ENCODE results near the gene KCND3.

The KCND3 gene

GRCh38 chr1:111789666-111790316 lies 199.7 kb downstream of the KCND3 start:
- no peak overlapping the region for H3K27ac ChIP-seq
- TF ChIP-seq ZFX (IDR thresholded peaks at IDR 0.05) (no peak), CTCF (conservative IDR thresholded peaks at IDR 0.05) (peak; percentile 40)

GRCh38 chr1:111789142-111789541 lies 200.3 kb downstream of the KCND3 start:
- no peak overlapping the region for H3K27ac ChIP-seq
- TF ChIP-seq ZFX (IDR thresholded peaks at IDR 0.05): no peak
- no peak for TF ChIP-seq CTCF (conservative IDR thresholded peaks at IDR 0.05)

GRCh38 chr1:111786669-111787207 lies 202.7 kb downstream of the KCND3 start:
- H3K27ac ChIP-seq: no peak overlapping the region
- TF ChIP-seq CTCF (conservative IDR thresholded peaks at IDR 0.05) (no peak), ZFX (IDR thresholded peaks at IDR 0.05) (no peak)

- H3K27ac ChIP-seq: no peak overlapping the region
- TF ChIP-seq CTCF (conservative IDR thresholded peaks at IDR 0.05) (no peak; the same call in 1 of the 2 replicates), ZFX (IDR thresholded peaks at IDR 0.05) (no peak)
Measured at GRCh38 chr1:111784273-111784901, 205.1 kb downstream of the KCND3 start.

DNA sequence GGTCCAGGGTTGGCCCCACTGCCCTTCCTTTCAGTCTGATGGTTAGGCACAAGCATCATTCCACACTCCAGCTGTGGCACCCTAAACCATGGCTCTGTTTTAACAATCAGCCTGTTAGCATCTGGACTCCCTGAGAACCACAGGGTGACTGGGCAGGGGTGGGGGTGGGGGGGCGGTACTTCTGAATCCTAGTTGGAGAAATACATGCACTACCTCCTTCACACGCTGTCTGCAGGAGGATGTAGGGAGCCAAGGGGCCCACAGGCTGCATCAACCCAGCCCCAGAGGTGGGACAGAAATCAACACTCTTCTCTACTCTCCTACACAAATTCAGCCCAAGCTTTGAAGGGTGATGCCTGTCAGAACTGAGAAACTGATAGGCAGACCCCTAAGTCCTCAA lies 209.9 kb downstream of the KCND3 start:
- TF ChIP-seq CTCF (conservative IDR thresholded peaks at IDR 0.05): no peak
- TF ChIP-seq ZFX (IDR thresholded peaks at IDR 0.05): no peak
- H3K27ac ChIP-seq: no peak overlapping the region

- no peak overlapping the region for H3K27ac ChIP-seq
- TF ChIP-seq CTCF (conservative IDR thresholded peaks at IDR 0.05) (no peak), ZFX (IDR thresholded peaks at IDR 0.05) (no peak)
Measured at GRCh38 chr1:111778541-111779051, 210.9 kb downstream of the KCND3 start.

DNA sequence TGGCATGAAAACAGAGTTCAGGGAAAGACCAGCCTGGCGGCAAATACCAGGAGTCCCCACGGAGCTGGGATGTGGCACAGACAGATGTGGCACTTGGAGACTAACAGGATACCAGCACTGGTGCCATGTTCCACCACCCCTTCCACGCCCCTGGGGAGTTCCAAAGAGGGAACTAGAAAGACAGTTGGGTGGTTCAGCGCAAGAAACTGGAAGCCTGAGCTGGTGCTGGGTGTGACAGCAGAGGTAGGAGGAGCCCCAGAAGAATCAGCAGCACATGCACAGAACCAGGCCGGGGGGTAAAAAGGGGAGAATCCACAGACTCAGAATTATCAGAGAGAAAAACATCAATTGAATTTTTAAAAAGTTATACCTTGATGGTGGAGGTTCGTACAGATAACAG lies 211.4 kb downstream of the KCND3 start:
- H3K27ac ChIP-seq: no peak overlapping the region
- no peak for TF ChIP-seq ZFX (IDR thresholded peaks at IDR 0.05)
- TF ChIP-seq CTCF (conservative IDR thresholded peaks at IDR 0.05): no peak
